H1 (cell line): ENCODE measurements around the gene DOCK1. TPM values are rescaled to one million over a fixed set of nuclear protein-coding genes. Genes with fewer than 3 reads are reported as not detected.

Experiments used
- CTCF ChIA-PET: fragments of 300-600 bp; sonication (Branson Sonifier 250); formaldehyde crosslinking; loops from one replicate; lab custom pipeline; 2021; ENCODE audit not compliant: partially characterized antibody; lab: Charles Lee
- POLR2A ChIA-PET: fragments of 300-600 bp; sonication (Branson Sonifier 250); formaldehyde crosslinking; loops from one replicate; lab custom pipeline; 2021; ENCODE audit warnings: inconsistent platforms; ENCODE audit not compliant: partially characterized antibody; lab: Charles Lee
- DNase-seq, 2 experiments: peaks; one replicate each; pipeline versions ENCODE4 v3.0.0 to v3.0.0-alpha.2; 2010 to 2022; ENCODE audit warnings: low spot score in 2 of 2, low read depth in 1 of 2, mixed read lengths in 1 of 2
- FAIRE-seq: peaks from 2 replicates; lab custom pipeline; 2011; peaks lifted over from hg19 to GRCh38; lab: Jason Lieb, UNC
- H2AFZ ChIP-seq: 2 replicates; pipeline ENCODE4 v1.8.1; 2012; ENCODE audit warnings: low read length, inconsistent platforms
- H2AK5ac ChIP-seq: 2 replicates; pipeline ENCODE4 v1.6.1; 2013; ENCODE audit warnings: low read depth, low read length
- H2BK120ac ChIP-seq: replicated peaks from 2 replicates; pipeline ENCODE3; 2013; ENCODE audit warnings: low read depth, low read length, inconsistent platforms
- H2BK12ac ChIP-seq: 2 replicates; pipeline ENCODE4 v1.6.1; 2013; ENCODE audit warnings: low read depth, low read length
- H2BK15ac ChIP-seq: 2 replicates; pipeline ENCODE4 v1.6.1; 2013; ENCODE audit warnings: low read length
- H2BK20ac ChIP-seq: 2 replicates; pipeline ENCODE4 v1.6.1; 2013; ENCODE audit warnings: low read length
- H2BK5ac ChIP-seq: 2 replicates; pipeline ENCODE4 v1.6.1; 2013; ENCODE audit warnings: low read depth, low read length
- H3K14ac ChIP-seq: 2 replicates; pipeline ENCODE4 v1.6.1; 2013; ENCODE audit warnings: inconsistent platforms; ENCODE audit not compliant: insufficient read length
- H3K18ac ChIP-seq: 2 replicates; pipeline ENCODE4 v1.6.1; 2013; ENCODE audit warnings: low read length; ENCODE audit errors: extremely low read depth
- H3K23ac ChIP-seq: 2 replicates; pipeline ENCODE4 v1.6.1; 2013; ENCODE audit warnings: inconsistent platforms; ENCODE audit not compliant: insufficient read length
- H3K23me2 ChIP-seq: 2 replicates; pipeline ENCODE4 v1.6.1; 2013; ENCODE audit warnings: low read depth, low read length
- H3K27ac ChIP-seq: 2 replicates; pipeline ENCODE4 v1.6.1; 2011; ENCODE audit warnings: low read depth, low read length, inconsistent platforms
- H3K27me3 ChIP-seq, 4 experiments: replicated peaks in 1 of 4; 1 replicate in 1 of 4; 2 replicates in 3 of 4; pipeline versions ENCODE4 v1.6.1 to v1.8.1; 2011 to 2013; ENCODE audit warnings: low read length in 3 of 4, mild to moderate bottlenecking in 3 of 4, inconsistent platforms in 2 of 4, mixed read lengths in 2 of 4, moderate library complexity in 1 of 4; ENCODE audit not compliant: control insufficient read depth in 3 of 4, insufficient read depth in 3 of 4; ENCODE audit errors: extremely low read depth in 1 of 4
- H3K36me3 ChIP-seq, 4 experiments: 2 replicates each; pipeline versions ENCODE4 v1.6.1 to v1.8.1; 2011 to 2013; ENCODE audit warnings: mild to moderate bottlenecking in 4 of 4, low read length in 3 of 4, moderate library complexity in 2 of 4, control low read depth in 1 of 4, inconsistent platforms in 1 of 4; ENCODE audit not compliant: insufficient read depth in 4 of 4, control insufficient read depth in 2 of 4
- H3K4ac ChIP-seq: replicated peaks from 2 replicates; pipeline ENCODE3; 2013; ENCODE audit warnings: low read length, low read depth, mixed read lengths, inconsistent platforms; ENCODE audit not compliant: insufficient read length
- H3K4me1 ChIP-seq, 4 experiments: replicated peaks in 1 of 4; 1 replicate in 1 of 4; 2 replicates in 3 of 4; pipeline versions ENCODE4 v1.6.1 to v1.8.1; 2011 to 2013; ENCODE audit warnings: low read length in 3 of 4, inconsistent platforms in 2 of 4, mixed read lengths in 1 of 4; ENCODE audit not compliant: insufficient read depth in 4 of 4, control insufficient read depth in 3 of 4
- H3K4me2 ChIP-seq, 2 experiments: 2 replicates each; pipeline versions ENCODE4 v1.6.1 to v1.8.1; 2011 to 2013; ENCODE audit warnings: low read depth in 2 of 2, low read length in 2 of 2, control low read depth in 1 of 2, inconsistent platforms in 1 of 2, mild to moderate bottlenecking in 1 of 2; ENCODE audit not compliant: insufficient read depth in 1 of 2
- H3K4me3 ChIP-seq, 4 experiments: fragments of 200-600, 300-600 bp in 1 of 4; sonication (generic), shearing (Covaris generic), sonication (Bioruptor Twin) in 1 of 4; 2 replicates each; pipeline versions ENCODE4 v1.5.1 to v1.8.1; 2011 to 2016; ENCODE audit warnings: low read length in 4 of 4, low read depth in 3 of 4, control low read depth in 2 of 4, inconsistent platforms in 2 of 4, mild to moderate bottlenecking in 2 of 4, mixed read lengths in 1 of 4, moderate library complexity in 1 of 4; ENCODE audit not compliant: insufficient read depth in 2 of 4; ENCODE audit errors: extremely low read depth in 1 of 4
- H3K56ac ChIP-seq: replicated peaks from 2 replicates; pipeline ENCODE3; 2013; ENCODE audit warnings: low read depth, mild to moderate bottlenecking, mixed read lengths, low read length, inconsistent platforms; ENCODE audit not compliant: insufficient read length
- H3K79me1 ChIP-seq: 2 replicates; pipeline ENCODE4 v1.6.1; 2013; ENCODE audit warnings: low read depth, low read length, control low read depth
- H3K79me2 ChIP-seq, 2 experiments: 2 replicates each; pipeline versions ENCODE4 v1.6.1 to v1.8.1; 2012 to 2013; ENCODE audit warnings: low read length in 2 of 2, mild to moderate bottlenecking in 2 of 2, inconsistent platforms in 1 of 2; ENCODE audit not compliant: insufficient read depth in 2 of 2, control insufficient read depth in 1 of 2
- H3K9ac ChIP-seq, 4 experiments: replicated peaks in 1 of 4; 1 replicate in 1 of 4; 2 replicates in 3 of 4; pipeline versions ENCODE4 v1.6.1 to v1.8.1; 2011 to 2013; ENCODE audit warnings: low read depth in 3 of 4, low read length in 3 of 4, control low read depth in 2 of 4, mild to moderate bottlenecking in 2 of 4, moderate library complexity in 2 of 4, inconsistent platforms in 1 of 4; ENCODE audit errors: extremely low read depth in 1 of 4
- H3K9me3 ChIP-seq, 2 experiments: 2 replicates each; pipeline versions ENCODE4 v1.6.1 to v1.8.1; 2012 to 2013; ENCODE audit warnings: mild to moderate bottlenecking in 2 of 2, moderate library complexity in 2 of 2, control low read depth in 1 of 2, inconsistent platforms in 1 of 2, low read depth in 1 of 2, low read length in 1 of 2, mixed read lengths in 1 of 2; ENCODE audit not compliant: insufficient read depth in 2 of 2
- H4K20me1 ChIP-seq, 2 experiments: replicated peaks in 1 of 2; 2 replicates each; pipeline versions ENCODE3 to v1.8.1; 2011 to 2013; ENCODE audit warnings: inconsistent platforms in 2 of 2, low read length in 2 of 2, mild to moderate bottlenecking in 1 of 2; ENCODE audit not compliant: insufficient read depth in 2 of 2, control insufficient read depth in 1 of 2
- H4K5ac ChIP-seq: 2 replicates; pipeline ENCODE4 v1.6.1; 2013; ENCODE audit warnings: low read length, low read depth, mixed read lengths, inconsistent platforms; ENCODE audit not compliant: insufficient read length
- H4K8ac ChIP-seq: 2 replicates; pipeline ENCODE4 v1.8.0; 2013; ENCODE audit warnings: mild to moderate bottlenecking, moderate library complexity, low read length, inconsistent platforms; ENCODE audit not compliant: insufficient read depth; ENCODE audit errors: extremely low read depth
- H4K91ac ChIP-seq: replicated peaks from 2 replicates; pipeline ENCODE3; 2013; ENCODE audit warnings: low read length, mixed read lengths, inconsistent platforms; ENCODE audit not compliant: insufficient read length
- EP300 ChIP-seq, 2 experiments: IDR thresholded peaks; 1 replicate in 1 of 2; 2 replicates in 1 of 2; pipeline ENCODE4 v1.6.1; 2011 to 2012; ENCODE audit warnings: low read depth in 2 of 2, low read length in 2 of 2, mild to moderate bottlenecking in 2 of 2, borderline replicate concordance in 1 of 2, inconsistent platforms in 1 of 2, moderate library complexity in 1 of 2
- MAFK ChIP-seq: IDR thresholded peaks from 2 replicates; pipeline ENCODE4 v1.6.1; 2012; ENCODE audit warnings: low read depth, mild to moderate bottlenecking, improper control_type of control experiment, low read length
- POU5F1 ChIP-seq: IDR thresholded peaks from 2 replicates; pipeline ENCODE4 v1.6.1; 2011; ENCODE audit warnings: low read depth, mild to moderate bottlenecking, low read length, moderate library complexity
- RAD21 ChIP-seq, 2 experiments: IDR thresholded peaks in 1 of 2; conservative IDR thresholded peaks in 1 of 2; 2 replicates each; pipeline ENCODE4 v1.6.1; 2011; ENCODE audit warnings: low read depth in 2 of 2, low read length in 2 of 2, improper control_type of control experiment in 1 of 2, inconsistent platforms in 1 of 2, mild to moderate bottlenecking in 1 of 2, moderate library complexity in 1 of 2
- RXRA ChIP-seq: IDR thresholded peaks from 2 replicates; pipeline ENCODE4 v1.6.1; 2011; ENCODE audit warnings: low read depth, mild to moderate bottlenecking, low read length, moderate library complexity; ENCODE audit not compliant: insufficient read depth
- TEAD4 ChIP-seq: IDR thresholded peaks from 2 replicates; pipeline ENCODE4 v1.6.1; 2012; ENCODE audit warnings: low read depth, low read length, inconsistent platforms, mixed read lengths
- WGBS, 2 experiments: shearing (Covaris generic) in 1 of 2; methylation state at CpG; one replicate each; pipeline versions ENCODE4 v1.1.6 to v1.1.7; 2013 to 2015; ENCODE audit warnings: low lambda C conversion rate in 2 of 2, mixed read lengths in 2 of 2, inconsistent platforms in 1 of 2, low coverage in 1 of 2, missing lambda C conversion rate in 1 of 2; ENCODE audit not compliant: insufficient replicate concordance in 2 of 2, insufficient coverage in 1 of 2, insufficient read length in 1 of 2; ENCODE audit errors: extremely low coverage in 1 of 2, missing lambda C conversion rate in 1 of 2; 5-methylcytosine and 5-hydroxymethylcytosine counted together
- polyA plus RNA-seq, 7 experiments: library from polyadenylated mRNA; depleted of rRNA in 3 of 7; stranded (reverse) in 5 of 7; unstranded in 2 of 7; fragments of >200 nt in 5 of 7; fragments of 200-250 nt in 2 of 7; gene quantifications; 1 replicate in 5 of 7; 2 replicates in 1 of 7; 4 replicates in 1 of 7; pipeline versions ENCODE4 v1.2.1 to v1.2.3, GENCODE V29; 2011 to 2013; ENCODE audit warnings: missing spikeins in 2 of 7, mixed read lengths in 2 of 7
- total RNA-seq: library from RNA; stranded (reverse); fragmentation: NEBNext Ultra II Directional; extraction: Animal tissue kit (Norgen Biotek cat#: 25700); gene quantifications from 2 replicates; pipeline ENCODE4 v1.2.1, GENCODE V29; 2021

DOCK1 gene
- total and polyA plus RNA-seq, 2 of the 8 experiments (the other 6 are each of a cell fraction or from before 2014, with no cell fraction given): 11.6 to 53.0 TPM

DNA sequence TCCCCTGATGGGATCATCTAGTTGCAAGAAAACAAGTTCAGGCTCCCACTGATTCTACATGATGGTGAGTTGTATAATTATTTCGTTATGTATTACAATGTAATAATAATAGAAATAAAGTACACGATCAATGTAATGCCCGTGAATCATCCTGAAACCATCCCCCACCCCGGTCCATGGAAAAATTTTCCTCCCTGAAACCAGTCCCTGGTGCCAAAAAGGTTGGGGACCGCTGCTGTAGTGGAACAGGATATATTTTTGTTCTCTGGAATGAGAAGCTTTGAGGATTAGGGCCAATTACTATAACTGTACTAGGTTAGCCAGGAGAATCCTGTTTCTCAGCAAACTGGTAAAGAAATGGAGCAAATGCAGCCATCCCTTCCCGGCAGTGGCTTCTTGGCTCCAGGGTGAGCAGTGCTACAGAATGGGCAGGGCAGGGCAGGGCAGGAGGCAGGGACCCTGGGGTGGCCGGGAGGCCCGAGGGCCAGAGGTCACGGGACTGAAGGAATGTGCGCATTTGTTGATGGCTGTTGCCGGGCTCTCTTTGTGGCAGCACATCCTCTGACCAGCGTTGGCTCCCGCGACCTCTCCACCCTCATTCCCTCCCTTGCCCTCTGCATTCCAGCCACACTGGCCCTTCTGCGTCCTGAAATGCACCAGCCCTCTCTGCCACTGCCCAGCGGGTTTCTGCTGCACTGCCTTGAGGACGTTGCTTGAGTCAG, 481.5 kb downstream of the DOCK1 start:
- 0 out of 2 replicates have a peak overlapping the region, but pooled peaks have one; percentile 29 for H2BK12ac ChIP-seq
- H3K27me3 ChIP-seq: no peaks in the 10 kb centered on the region
- 65% methylated on average over 17 of the region's 17 CpGs; no CpG with 5 or more reads in 1 of the 2 experiments for WGBS, 2 experiments
- H3K4ac ChIP-seq: no peak overlapping the region
- H3K23me2 ChIP-seq: no peaks in the 10 kb centered on the region
- H3K56ac ChIP-seq: no peak overlapping the region
- H3K4me3 ChIP-seq: no peak overlapping the region
- H4K5ac ChIP-seq: no peak overlapping the region
- no peaks in the 10 kb centered on the region for H3K36me3 ChIP-seq
- H3K79me2 ChIP-seq: no peaks in the 10 kb centered on the region
- H3K18ac ChIP-seq: 0 out of 2 replicates have a peak overlapping the region, but pooled peaks have one; percentile 48
- H3K14ac ChIP-seq: no peak overlapping the region
- TF ChIP-seq EP300 (IDR thresholded peaks at IDR 0.05; ENCODE audit: borderline replicate concordance in 1 of 2, low read depth in 2 of 2, low read length in 2 of 2) (0 out of 3 replicates have a peak, but pooled peaks of 1 of the 2 experiments have one; percentile 8), TEAD4 (peak; percentile 78), POU5F1 (0 out of 2 replicates have a peak, but pooled peaks have one; percentile 23), RXRA (no peak), RAD21 (IDR thresholded peaks at IDR 0.05 in 1 of 2, conservative IDR thresholded peaks at IDR 0.05 in 1 of 2; ENCODE audit: low read depth in 2 of 2, low read length in 2 of 2) (0 out of 4 replicates have a peak, but pooled peaks of 1 of the 2 experiments have one; percentile 3), MAFK (no peak)
- H3K79me1 ChIP-seq: no peaks in the 10 kb centered on the region
- H2BK120ac ChIP-seq: no peak overlapping the region
- H3K23ac ChIP-seq: no peak overlapping the region
- no peak overlapping the region; a peak in 1 of 4 replicates for H3K4me2 ChIP-seq
- no peaks in the 10 kb centered on the region for H4K20me1 ChIP-seq
- POLR2A ChIA-PET: no interaction called here
- no peak overlapping the region; the same call in 1 of the 2 replicates for H2AK5ac ChIP-seq
- CTCF ChIA-PET: interaction anchor here (0.8 kb wide), 1 partner anchor 329 kb away, joined by 3 read pairs; no protein-coding TSS in a partner anchor
- no peaks in the 10 kb centered on the region; a peak in 2 of 4 replicates for H3K9me3 ChIP-seq
- H2BK5ac ChIP-seq: no peak overlapping the region
- H3K4me1 ChIP-seq: peaks cover 0 to 6% (median 3%) of the 10 kb centered on the region in 4 experiments; a peak in 3 of 7 replicates
- no peak overlapping the region for H4K8ac ChIP-seq
- peak overlapping the region; percentile 29 for H4K91ac ChIP-seq
- H2BK20ac ChIP-seq: no peak overlapping the region
- FAIRE-seq (no peak), DNase-seq (no peak)
- no peak overlapping the region for H2BK15ac ChIP-seq
- H3K27ac ChIP-seq: no peak overlapping the region
- no peak overlapping the region for H2AFZ ChIP-seq
- no peak overlapping the region for H3K9ac ChIP-seq
